WERI-Rb-1 (cell line): ENCODE measurements around the gene CHST4.

Experiments
- DNase-seq: peaks from one replicate; pipeline ENCODE4 v3.0.0-alpha.2; 2020
- H3K27ac ChIP-seq: fragments of 250-450 bp; sonication (Bioruptor Pico); 2 replicates; pipeline ENCODE4 v1.5.1; 2020; ENCODE audit warnings: mild to moderate bottlenecking, moderate library complexity
- H3K27me3 ChIP-seq: fragments of 250-450 bp; sonication (Bioruptor Pico); 2 replicates; pipeline ENCODE4 v1.5.1; 2021; ENCODE audit warnings: mild to moderate bottlenecking, low read depth, moderate library complexity; ENCODE audit not compliant: insufficient read depth, severe bottlenecking
- H3K36me3 ChIP-seq: fragments of 250-450 bp; sonication (Bioruptor Pico); 2 replicates; pipeline ENCODE4 v1.5.1; 2020; ENCODE audit warnings: mild to moderate bottlenecking, moderate library complexity
- H3K4me3 ChIP-seq: 2 replicates; pipeline ENCODE4 v1.5.1; 2011; ENCODE audit warnings: low read depth, mild to moderate bottlenecking, control low read depth, low read length
- H3K9me3 ChIP-seq: fragments of 250-450 bp; sonication (Bioruptor Pico); 2 replicates; pipeline ENCODE4 v1.5.1; 2021; ENCODE audit warnings: mild to moderate bottlenecking, moderate library complexity; ENCODE audit not compliant: severe bottlenecking
- TF ChIP-seq, protein P1 (sequence below): IDR thresholded peaks from 2 replicates; pipeline ENCODE4 v1.5.1; 2011; ENCODE audit warnings: low read depth, mild to moderate bottlenecking, control low read depth, inconsistent platforms, low read length

CHST4 gene

DNA sequence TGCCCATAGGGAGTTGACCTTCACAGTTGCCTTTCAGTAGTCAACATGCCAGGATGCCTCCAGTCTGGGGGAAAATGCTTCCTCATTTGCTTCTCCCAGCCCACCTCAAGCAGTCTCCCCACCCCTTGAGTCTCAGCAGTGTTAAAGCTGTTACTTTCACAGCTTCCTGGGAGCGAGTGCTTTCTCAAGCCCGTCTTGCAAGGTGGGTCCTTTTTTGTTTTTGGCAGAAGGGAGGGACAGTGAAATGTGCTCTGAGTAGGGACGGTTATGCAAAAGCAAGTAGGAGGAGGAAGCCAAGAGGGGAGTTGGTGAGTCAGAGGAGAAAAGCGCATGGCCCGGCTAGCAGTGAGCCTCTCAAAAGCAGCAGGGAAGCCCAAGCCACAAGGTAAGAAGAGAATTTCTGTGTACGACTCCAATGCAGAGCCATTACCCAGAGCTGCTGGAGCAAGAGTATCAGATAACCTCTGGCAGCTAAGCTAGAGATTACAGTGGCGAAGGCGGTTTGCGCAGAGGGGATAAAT is at the start of gene CHST4:
Gene CHST4, plus strand, starts transcription at position 316 of the 521 bp plus-strand sequence. CDS start 10,252 bp downstream, outside the sequence.
- peak within 1 kb of the TSS; percentile 28 for H3K4me3 ChIP-seq
- DNase-seq: peak; percentile 77
- H3K27ac ChIP-seq: peak within 1 kb of the TSS; percentile 52
- H3K36me3 ChIP-seq: no peaks in the 10 kb centered on the region
- H3K27me3 ChIP-seq: no peaks in the 10 kb centered on the region
- TF ChIP-seq, protein P1, sequence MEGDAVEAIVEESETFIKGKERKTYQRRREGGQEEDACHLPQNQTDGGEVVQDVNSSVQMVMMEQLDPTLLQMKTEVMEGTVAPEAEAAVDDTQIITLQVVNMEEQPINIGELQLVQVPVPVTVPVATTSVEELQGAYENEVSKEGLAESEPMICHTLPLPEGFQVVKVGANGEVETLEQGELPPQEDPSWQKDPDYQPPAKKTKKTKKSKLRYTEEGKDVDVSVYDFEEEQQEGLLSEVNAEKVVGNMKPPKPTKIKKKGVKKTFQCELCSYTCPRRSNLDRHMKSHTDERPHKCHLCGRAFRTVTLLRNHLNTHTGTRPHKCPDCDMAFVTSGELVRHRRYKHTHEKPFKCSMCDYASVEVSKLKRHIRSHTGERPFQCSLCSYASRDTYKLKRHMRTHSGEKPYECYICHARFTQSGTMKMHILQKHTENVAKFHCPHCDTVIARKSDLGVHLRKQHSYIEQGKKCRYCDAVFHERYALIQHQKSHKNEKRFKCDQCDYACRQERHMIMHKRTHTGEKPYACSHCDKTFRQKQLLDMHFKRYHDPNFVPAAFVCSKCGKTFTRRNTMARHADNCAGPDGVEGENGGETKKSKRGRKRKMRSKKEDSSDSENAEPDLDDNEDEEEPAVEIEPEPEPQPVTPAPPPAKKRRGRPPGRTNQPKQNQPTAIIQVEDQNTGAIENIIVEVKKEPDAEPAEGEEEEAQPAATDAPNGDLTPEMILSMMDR: no peak
- no peaks in the 10 kb centered on the region for H3K9me3 ChIP-seq

- Histone ChIP-seq H3K9me3 (no peaks in the 10 kb centered on the region), H3K4me3 (no peak overlapping the region), H3K27ac (no peak overlapping the region), H3K27me3 (no peaks in the 10 kb centered on the region), H3K36me3 (no peaks in the 10 kb centered on the region; the same call in 1 of the 2 replicates)
- no peak for DNase-seq
- TF ChIP-seq, protein P1: no peak
These were observed 49.6 kb upstream of the CHST4 start for GRCh38 chr16:71476457-71477124.

DNA sequence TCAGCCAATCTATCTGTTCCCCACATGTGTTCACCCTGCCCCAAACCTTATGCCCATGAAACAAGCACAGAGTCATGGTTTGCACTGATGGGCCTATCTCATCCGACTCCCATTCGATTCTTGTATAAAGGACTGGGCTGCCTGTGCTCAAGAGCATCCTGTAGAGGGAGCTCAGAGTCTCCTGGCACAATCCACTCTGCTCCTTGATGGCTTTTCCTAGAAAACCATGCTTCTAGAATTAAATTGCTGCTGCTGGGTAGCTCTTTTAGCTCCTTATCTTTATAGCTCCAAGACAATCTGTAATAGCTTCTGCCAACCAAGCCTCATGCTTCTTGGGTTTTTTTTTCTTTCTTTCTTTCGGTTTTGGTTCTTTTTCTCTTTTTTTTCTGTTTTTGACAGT is 46.8 kb upstream of the CHST4 start:
- Histone ChIP-seq H3K9me3 (no peaks in the 10 kb centered on the region), H3K27me3 (no peaks in the 10 kb centered on the region), H3K4me3 (no peak overlapping the region), H3K27ac (no peak overlapping the region), H3K36me3 (no peaks in the 10 kb centered on the region; the same call in 1 of the 2 replicates)
- TF ChIP-seq, protein P1: peak; percentile 88
- peak; percentile 49 for DNase-seq

DNA sequence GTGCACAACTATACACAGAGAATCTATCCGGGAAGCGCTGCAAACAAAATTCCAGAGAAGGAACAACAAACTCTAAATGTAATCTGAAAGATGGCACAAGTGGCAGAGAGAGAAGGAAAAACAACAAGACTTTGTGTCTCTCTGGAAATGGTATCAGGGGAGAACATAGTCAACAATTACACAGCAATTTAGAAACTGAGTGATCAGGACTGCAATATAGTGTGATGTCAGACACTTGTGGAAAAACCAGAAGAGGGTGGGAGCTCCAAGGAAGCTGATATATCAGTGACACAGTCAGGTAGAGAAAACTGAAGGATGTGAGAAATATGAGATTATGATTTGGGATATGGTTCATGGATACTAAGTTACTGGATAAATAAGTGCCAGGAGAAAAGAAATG is 45.3 kb upstream of the CHST4 start:
- H3K36me3 ChIP-seq: no peaks in the 10 kb centered on the region; the same call in 1 of the 2 replicates
- no peak overlapping the region for H3K27ac ChIP-seq
- no peak for DNase-seq
- TF ChIP-seq, protein P1: no peak
- no peak overlapping the region for H3K4me3 ChIP-seq
- no peaks in the 10 kb centered on the region for H3K9me3 ChIP-seq
- H3K27me3 ChIP-seq: no peaks in the 10 kb centered on the region

DNA sequence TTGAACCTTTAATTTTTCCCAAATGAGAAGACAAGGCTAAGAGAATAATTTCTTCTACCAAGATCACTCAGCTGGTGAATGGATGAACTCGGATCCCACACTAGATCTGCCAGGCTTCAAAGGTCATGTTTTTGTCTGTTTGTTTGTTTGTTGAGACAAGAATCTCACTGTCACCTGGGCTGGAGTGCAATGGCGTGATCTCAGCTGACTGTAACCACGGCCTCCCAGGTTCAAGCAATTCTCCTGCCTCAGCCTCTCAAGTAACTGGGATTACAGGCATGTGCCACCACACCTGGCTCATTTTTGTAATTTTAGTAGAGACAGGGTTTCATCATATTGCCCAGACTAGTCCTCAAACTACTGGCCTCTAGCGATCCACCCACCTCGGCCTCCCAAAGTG is 43.7 kb upstream of the CHST4 start:
- DNase-seq: no peak
- no peak overlapping the region for H3K4me3 ChIP-seq
- H3K9me3 ChIP-seq: no peaks in the 10 kb centered on the region
- no peak overlapping the region for H3K27ac ChIP-seq
- TF ChIP-seq, protein P1: no peak
- no peaks in the 10 kb centered on the region; the same call in 1 of the 2 replicates for H3K36me3 ChIP-seq
- no peaks in the 10 kb centered on the region for H3K27me3 ChIP-seq
